NCI-H1930 (cell line): ENCODE results near the gene GABRR2.

Experiments used
- DNase-seq, 2 experiments: peaks; one replicate each; lab custom pipeline; 2025; lab: John Stamatoyannopoulos, UW

The GABRR2 gene

GRCh38 chr6:89291256-89291819 lies 23.8 kb downstream of the GABRR2 start:
- no peak for DNase-seq

DNA sequence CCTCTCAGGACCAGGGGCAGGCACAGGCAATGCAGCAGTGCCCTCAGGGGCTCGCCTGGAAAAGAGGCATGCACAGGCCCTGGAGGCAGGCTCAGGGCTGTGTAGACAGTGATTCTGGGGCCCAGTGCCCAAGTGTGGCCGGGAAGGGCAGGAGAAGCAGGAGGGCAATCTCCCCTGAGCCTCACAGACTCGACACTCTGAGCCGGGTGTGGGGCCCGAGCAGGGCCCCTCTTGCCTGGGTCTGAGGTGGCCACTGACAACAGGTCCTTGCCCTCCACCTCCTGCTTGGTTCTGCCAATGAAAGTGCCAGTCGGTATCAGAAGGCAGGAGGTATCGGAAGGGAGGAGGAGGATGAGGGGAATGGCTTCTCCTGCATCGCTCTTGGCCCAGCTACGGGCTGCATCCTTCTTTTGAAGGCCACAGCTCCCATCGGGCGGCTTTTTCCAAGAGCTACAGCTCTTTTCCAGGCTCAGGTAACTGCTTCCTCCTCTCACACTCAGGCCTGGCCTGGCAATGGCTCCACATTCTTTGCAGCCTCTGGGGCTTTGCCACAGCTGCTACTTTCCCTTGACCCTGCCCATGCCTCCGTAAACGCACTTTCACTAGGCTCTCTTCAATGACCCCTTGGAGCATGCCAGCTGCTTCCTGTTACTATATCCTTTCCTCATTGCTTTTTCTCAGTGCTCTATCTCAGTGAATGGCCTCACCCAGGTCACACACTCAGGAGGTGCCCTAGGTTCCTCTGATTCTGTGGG lies 24.5 kb downstream of the GABRR2 start:
- no peak for DNase-seq

- DNase-seq: no peak
These were observed 25.4 kb downstream of the GABRR2 start for GRCh38 chr6:89289710-89290109.

- no peak for DNase-seq
These were observed 27.6 kb downstream of the GABRR2 start for GRCh38 chr6:89287351-89288028.

DNA sequence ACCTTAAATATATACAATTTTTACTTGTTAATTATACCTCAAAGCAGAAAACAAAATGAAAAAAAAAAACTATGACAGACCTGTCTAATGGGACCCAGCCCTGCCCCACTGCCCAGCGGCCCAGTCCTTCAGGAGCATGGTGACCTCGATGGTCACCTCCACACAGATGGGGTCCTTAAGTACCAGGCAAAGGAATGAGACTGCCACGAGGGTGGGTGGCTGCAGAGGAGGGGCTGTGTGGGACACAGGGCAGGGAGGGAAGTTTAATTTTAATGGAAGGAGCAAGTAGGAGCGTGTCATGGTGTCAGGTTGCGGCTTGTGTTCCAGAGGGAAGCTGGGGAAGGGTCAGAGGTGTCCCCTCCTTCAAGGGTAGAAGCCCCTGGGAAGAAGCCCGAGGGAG lies 28.6 kb downstream of the GABRR2 start:
- no peak for DNase-seq

DNA sequence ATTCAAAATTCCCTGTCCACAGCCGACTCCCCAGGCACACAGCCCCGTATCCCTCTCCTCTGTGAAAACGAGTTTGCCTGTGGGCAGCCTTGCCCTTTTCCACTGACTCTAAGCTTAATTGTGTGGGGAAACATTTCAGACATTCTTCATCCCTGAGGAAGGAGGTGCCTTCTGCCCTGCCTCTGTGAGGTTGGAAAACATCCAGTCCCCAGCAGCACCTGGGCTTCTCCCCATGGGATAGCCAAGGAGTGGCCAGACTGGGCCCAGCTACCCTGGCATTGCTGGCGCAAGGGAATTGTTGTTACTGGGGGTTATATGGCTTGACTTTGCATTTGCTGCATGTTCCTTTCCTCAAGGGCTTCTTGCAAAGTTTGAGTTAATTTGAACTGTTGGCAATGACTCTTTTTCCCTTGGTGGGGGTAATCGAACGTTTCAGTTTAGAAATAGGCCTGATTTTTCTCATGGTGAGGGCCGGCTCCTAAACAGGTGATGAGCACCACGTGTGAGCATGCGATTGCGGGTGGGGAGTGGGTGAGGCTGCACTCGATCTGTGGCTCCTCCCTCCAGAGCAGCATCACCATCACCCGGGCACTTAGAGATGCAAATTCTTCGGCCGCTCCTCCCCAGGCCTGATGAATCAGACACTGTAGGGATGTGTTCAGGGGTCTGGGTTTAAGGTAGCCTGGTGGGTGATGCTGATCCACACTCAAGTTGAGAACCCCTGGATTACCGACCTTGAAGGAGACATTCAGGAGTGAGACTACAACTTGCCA lies 29.9 kb downstream of the GABRR2 start:
- DNase-seq: no peak

DNA sequence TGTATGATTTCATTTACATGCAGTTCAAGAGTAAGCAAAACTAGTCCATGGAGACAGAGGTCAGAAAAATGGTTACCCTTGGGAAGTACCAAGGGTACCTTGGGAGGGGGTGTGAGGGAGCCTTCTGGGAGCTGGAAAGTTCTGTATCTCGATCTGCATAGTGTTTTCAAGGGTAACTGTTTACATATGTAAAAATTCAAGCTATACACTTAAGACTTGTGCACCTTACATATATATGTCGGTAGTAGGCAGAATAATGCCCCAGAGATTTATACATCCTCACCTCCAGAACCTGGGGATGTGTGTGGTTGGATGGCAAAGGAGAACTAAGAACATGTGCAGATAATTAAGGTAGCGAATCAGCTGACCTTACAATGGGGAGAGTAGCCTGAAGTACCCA lies 31.0 kb downstream of the GABRR2 start:
- no peak for DNase-seq

GRCh38 chr6:89282749-89283148 lies 32.4 kb downstream of the GABRR2 start:
- no peak for DNase-seq

GRCh38 chr6:89281779-89282246 lies 33.3 kb downstream of the GABRR2 start:
- DNase-seq: no peak

GRCh38 chr6:89278956-89279355 lies 36.1 kb downstream of the GABRR2 start:
- no peak for DNase-seq

- no peak for DNase-seq
These were observed 39.2 kb downstream of the GABRR2 start for GRCh38 chr6:89275900-89276299.

DNA sequence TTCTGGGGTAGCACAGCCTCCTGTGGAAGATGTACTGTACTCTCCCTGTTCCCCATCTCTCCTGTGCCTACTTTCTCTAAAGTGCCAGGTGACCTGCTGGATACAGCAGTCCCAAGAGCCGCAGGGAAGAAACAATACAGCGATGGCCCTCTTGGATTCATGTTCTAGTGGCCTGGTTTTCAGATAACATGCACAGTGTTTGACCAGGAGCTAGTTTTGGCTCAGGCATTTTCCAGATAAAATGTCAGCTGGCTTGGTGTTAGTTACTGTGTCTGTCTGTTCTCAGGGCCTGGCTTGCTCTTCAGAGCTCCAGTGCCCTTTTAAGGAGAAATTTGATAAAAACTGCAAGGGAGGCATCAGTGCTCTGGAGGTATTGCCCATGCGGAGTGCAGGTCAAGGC lies 41.3 kb downstream of the GABRR2 start:
- no peak for DNase-seq

DNA sequence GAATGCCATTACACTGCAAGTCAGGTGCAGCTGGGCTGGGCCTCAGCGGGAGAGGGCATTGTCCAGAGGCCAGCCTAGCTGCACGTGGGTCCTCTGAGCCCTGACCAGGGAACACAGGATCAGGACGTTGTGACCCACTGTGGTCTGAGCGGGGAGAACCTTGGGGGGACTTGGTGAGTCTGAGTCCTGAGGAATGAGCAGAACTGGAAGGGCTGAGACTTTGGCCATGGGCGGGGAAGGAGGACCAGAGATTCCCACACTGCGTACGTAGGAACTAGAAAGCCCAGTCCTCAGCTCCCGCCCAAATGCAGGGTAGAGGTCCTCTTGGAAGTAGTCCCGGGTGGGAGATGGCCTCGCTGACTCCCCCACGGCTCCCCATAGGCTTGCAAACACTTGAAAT lies 42.5 kb downstream of the GABRR2 start:
- DNase-seq: no peak

- no peak for DNase-seq
These were observed 44.0 kb downstream of the GABRR2 start for GRCh38 chr6:89270951-89271721.

GRCh38 chr6:89269981-89270380 lies 45.1 kb downstream of the GABRR2 start:
- no peak for DNase-seq

GRCh38 chr6:89269252-89269651 lies 45.8 kb downstream of the GABRR2 start:
- no peak for DNase-seq

- DNase-seq: no peak
These were observed 46.3 kb downstream of the GABRR2 start for GRCh38 chr6:89268776-89269175.

GRCh38 chr6:89267918-89268317 lies 47.2 kb downstream of the GABRR2 start:
- DNase-seq: no peak

DNA sequence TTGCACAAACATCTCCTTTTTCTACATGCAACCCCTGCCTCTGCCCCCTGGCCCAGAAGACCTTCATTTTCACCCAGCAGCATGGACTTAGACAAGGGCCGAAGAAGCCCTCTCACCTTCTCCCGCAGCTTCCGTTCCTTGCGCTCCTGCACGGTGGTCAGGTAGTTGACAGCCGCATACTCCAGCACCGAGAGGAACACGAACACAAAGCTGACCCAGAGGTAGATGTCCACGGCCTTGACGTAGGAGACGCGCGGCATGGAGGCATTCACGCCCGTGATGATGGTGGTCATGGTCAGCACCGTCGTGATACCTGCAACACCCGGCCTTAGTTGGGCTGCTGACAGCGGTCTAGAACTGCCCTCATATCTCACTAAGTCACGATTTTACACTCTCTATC lies 50.8 kb downstream of the GABRR2 start:
- DNase-seq: no peak

DNA sequence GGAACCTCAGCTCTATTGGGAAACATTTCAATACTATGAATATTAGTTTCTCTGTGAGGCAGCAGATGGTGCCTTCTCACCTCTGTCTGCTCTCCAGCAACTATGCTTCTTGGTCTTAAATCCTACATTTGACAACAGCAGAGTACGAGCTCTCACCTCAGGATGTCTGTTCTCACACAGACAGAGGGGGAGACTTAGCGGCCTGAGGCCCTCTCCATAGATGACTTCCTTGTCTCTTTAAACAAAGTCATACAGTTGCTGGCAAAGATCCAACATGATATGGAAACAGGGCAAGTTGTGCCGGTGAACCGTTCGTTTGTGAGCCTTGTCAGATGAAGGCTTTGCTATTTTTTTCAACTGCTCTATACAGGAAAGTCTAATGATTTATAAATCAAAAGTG lies 54.3 kb downstream of the GABRR2 start:
- DNase-seq: no peak

DNA sequence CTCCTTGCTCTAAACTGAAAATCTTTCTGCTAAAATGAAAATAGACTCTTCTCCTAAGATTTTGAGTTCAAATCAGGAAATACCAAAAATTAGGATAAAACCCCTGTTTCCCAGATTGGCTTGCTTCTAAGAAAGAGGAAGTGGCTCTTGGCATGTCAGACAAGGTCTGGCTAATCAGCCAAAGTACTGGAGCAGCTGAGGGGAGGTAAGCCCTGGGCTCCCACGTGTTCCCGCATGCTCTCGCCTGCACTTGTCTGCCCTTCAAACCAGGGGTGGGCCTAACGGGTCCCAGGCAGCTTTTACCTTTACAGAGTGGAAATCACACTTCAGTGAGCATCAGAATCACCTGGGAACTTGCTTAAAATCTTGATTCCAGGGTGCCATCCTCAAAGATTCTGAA lies 54.8 kb downstream of the GABRR2 start:
- DNase-seq: no peak

DNA sequence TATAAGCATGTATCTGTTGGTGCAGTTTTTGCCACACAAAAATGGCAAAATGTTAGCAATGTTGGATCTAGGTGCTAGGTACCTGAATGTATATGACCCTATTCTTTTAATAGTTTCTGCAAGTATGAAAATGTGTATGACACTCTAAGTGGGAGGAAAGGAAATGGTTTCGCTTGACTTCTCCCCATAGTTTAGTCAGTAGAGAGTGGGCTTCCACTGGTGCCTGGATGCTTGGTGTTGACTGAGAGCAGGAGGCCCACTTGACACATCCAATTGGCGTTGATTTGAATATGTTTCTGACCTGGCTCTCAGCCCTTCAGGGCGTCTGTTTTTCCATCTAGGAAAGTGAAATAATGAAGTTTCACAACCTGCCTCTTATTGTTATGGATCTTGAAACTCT lies 56.2 kb downstream of the GABRR2 start:
- no peak for DNase-seq
